GM12891 (cell line): ENCODE data around the gene PTPRU.

ENCODE experiments used
- PAX5 ChIP-seq: IDR thresholded peaks from 2 replicates; pipeline ENCODE4 v1.6.1; 2011; ENCODE audit warnings: low read length, moderate library complexity, mild to moderate bottlenecking; ENCODE audit not compliant: insufficient read depth, severe bottlenecking
- POLR2A ChIP-seq: IDR thresholded peaks from 2 replicates; pipeline ENCODE4 v1.6.1; 2011; ENCODE audit warnings: low read depth, low read length, control low read depth
- POLR2AphosphoS5 ChIP-seq: IDR thresholded peaks from 2 replicates; pipeline ENCODE4 v1.6.1; 2011; ENCODE audit warnings: low read depth, low read length, control low read depth
- POU2F2 ChIP-seq: IDR thresholded peaks from 2 replicates; pipeline ENCODE4 v1.6.1; 2011; ENCODE audit warnings: low read depth, mild to moderate bottlenecking, control low read depth, low read length, moderate library complexity
- SPI1 ChIP-seq: IDR thresholded peaks from 2 replicates; pipeline ENCODE4 v1.6.1; 2011; ENCODE audit warnings: low read depth, low read length, control low read depth
- TAF1 ChIP-seq: IDR thresholded peaks from 2 replicates; pipeline ENCODE4 v1.6.1; 2011; ENCODE audit warnings: low read depth, low read length, control low read depth

DNA sequence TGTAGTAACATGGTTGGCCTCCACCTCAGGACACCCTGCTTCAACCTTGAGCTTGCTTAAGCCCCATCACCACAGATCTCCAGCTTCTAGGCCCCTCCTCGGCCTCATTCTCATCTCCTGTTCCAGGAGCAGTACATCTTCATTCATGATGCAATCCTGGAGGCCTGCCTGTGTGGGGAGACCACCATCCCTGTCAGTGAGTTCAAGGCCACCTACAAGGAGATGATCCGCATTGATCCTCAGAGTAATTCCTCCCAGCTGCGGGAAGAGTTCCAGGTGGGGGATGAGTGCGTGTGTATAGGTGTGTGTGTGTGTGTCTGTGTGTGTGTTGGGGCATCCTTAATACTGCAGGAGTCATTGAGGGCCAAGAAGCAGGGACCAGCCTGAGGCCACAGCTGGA, 79.6 kb downstream of the PTPRU start:
- TF ChIP-seq POLR2A (no peak), POLR2AphosphoS5 (no peak), TAF1 (no peak), POU2F2 (no peak), PAX5 (no peak), SPI1 (no peak)
